Karpas-422 (cell line): ENCODE measurements around the gene HNRNPDL. TPM values are rescaled to one million over a fixed set of nuclear protein-coding genes. Genes with fewer than 3 reads are reported as not detected.
"Not testable (repeated sequence)": the region's sequence is repeated elsewhere in the genome, so short reads cannot be mapped to it uniquely, and the experiment has no call there.

ENCODE experiments used
- DNase-seq: peaks from one replicate; pipeline ENCODE4 v3.0.0-alpha.2; 2015
- H2AFZ ChIP-seq: fragments of 200-600 bp; sonication (generic); 2 replicates; pipeline ENCODE4 v1.6.1; 2014; ENCODE audit warnings: antibody characterized with exemption, low read length, mixed read lengths
- H3K27ac ChIP-seq: fragments of 200-600 bp; sonication (generic); 2 replicates; pipeline ENCODE4 v1.5.1; 2014; ENCODE audit warnings: mild to moderate bottlenecking, low read length, moderate library complexity
- H3K27me3 ChIP-seq: fragments of 200-600 bp; sonication (generic); 2 replicates; pipeline ENCODE4 v1.6.1; 2014; ENCODE audit warnings: low read length, mixed read lengths
- H3K36me3 ChIP-seq: fragments of 200-600 bp; sonication (generic); 2 replicates; pipeline ENCODE4 v1.6.1; 2014; ENCODE audit warnings: low read length, mixed read lengths; ENCODE audit not compliant: insufficient read depth
- H3K4me1 ChIP-seq: fragments of 200-600 bp; sonication (generic); 2 replicates; pipeline ENCODE4 v1.6.1; 2014; ENCODE audit warnings: mild to moderate bottlenecking, low read length, mixed read lengths
- H3K4me2 ChIP-seq: fragments of 200-600 bp; sonication (generic); 2 replicates; pipeline ENCODE4 v1.6.1; 2014; ENCODE audit warnings: low read length, low read depth, mild to moderate bottlenecking; ENCODE audit not compliant: poor library complexity, severe bottlenecking
- H3K4me3 ChIP-seq: fragments of 200-600 bp; sonication (generic); 2 replicates; pipeline ENCODE4 v1.5.1; 2014; ENCODE audit warnings: mild to moderate bottlenecking, antibody characterized with exemption, low read length, mixed read lengths
- H3K79me2 ChIP-seq: fragments of 200-600 bp; sonication (generic); 2 replicates; pipeline ENCODE4 v1.6.1; 2014; ENCODE audit warnings: mild to moderate bottlenecking, low read length, mixed read lengths
- H3K9ac ChIP-seq: fragments of 200-600 bp; sonication (generic); 2 replicates; pipeline ENCODE4 v1.6.0; 2014; ENCODE audit warnings: low read length
- H3K9me2 ChIP-seq: fragments of 200-600 bp; sonication (generic), shearing (Covaris generic); replicated peaks from 2 replicates; pipeline ENCODE4 v1.6.0; 2014; ENCODE audit warnings: mild to moderate bottlenecking, low read length, moderate library complexity; ENCODE audit not compliant: insufficient read depth
- H3K9me3 ChIP-seq: fragments of 300-700, 200-600 bp; sonication (generic); 2 replicates; pipeline ENCODE4 v1.6.1; 2014; ENCODE audit warnings: low read length, mixed read lengths
- H4K20me1 ChIP-seq: fragments of 200-600 bp; sonication (generic); 2 replicates; pipeline ENCODE4 v1.6.1; 2014; ENCODE audit warnings: mild to moderate bottlenecking, antibody characterized with exemption, low read length, low read depth; ENCODE audit not compliant: insufficient read depth
- total RNA-seq: library from RNA; depleted of rRNA; stranded (reverse); fragments of >200 nt; shearing (Covaris generic); gene quantifications from 2 replicates; pipeline ENCODE4 v1.2.3, GENCODE V29; 2014; ENCODE audit warnings: low replicate concordance

Gene HNRNPDL
- total RNA-seq, 1 experiment from 2014 or later, result 68.5 TPM

- peaks cover 15% of the 10 kb centered on the region for H4K20me1 ChIP-seq
- H3K27ac ChIP-seq, result no peak overlapping the region
- H3K4me1 ChIP-seq, result no peaks in the 10 kb centered on the region
- H3K27me3 ChIP-seq, result no peaks in the 10 kb centered on the region
- H3K9ac ChIP-seq, result no peak overlapping the region
- DNase-seq, result peak; percentile 48
- H3K36me3 ChIP-seq, result peaks cover 28% of the 10 kb centered on the region
- H3K4me2 ChIP-seq, result no peak overlapping the region
- H3K9me3 ChIP-seq, result no peaks in the 10 kb centered on the region
- no peak overlapping the region for H2AFZ ChIP-seq
- H3K9me2 ChIP-seq, result no peaks in the 10 kb centered on the region
- H3K4me3 ChIP-seq, result no peak overlapping the region
- H3K79me2 ChIP-seq, result no peaks in the 10 kb centered on the region
Observed at GRCh38 chr4:82421796-82422560, 8.3 kb downstream of the HNRNPDL start.

- no peaks in the 10 kb centered on the region for H3K9me2 ChIP-seq
- no peak overlapping the region for H3K4me2 ChIP-seq
- no peak overlapping the region for H2AFZ ChIP-seq
- no peak overlapping the region for H3K27ac ChIP-seq
- H4K20me1 ChIP-seq, result no peaks in the 10 kb centered on the region
- H3K9me3 ChIP-seq, result no peaks in the 10 kb centered on the region
- H3K36me3 ChIP-seq, result peaks cover 3% of the 10 kb centered on the region; the same call in 1 of the 2 replicates
- no peak overlapping the region for H3K9ac ChIP-seq
- no peaks in the 10 kb centered on the region for H3K79me2 ChIP-seq
- H3K27me3 ChIP-seq, result no peaks in the 10 kb centered on the region
- no peak overlapping the region for H3K4me3 ChIP-seq
- no peaks in the 10 kb centered on the region for H3K4me1 ChIP-seq
- DNase-seq, result no peak
Observed at GRCh38 chr4:82419451-82419850, 10.8 kb downstream of the HNRNPDL start.

- no peak for DNase-seq
- Histone ChIP-seq H4K20me1 (no peaks in the 10 kb centered on the region), H3K4me2 (no peak overlapping the region), H2AFZ (no peak overlapping the region), H3K9me2 (no peaks in the 10 kb centered on the region), H3K27me3 (no peaks in the 10 kb centered on the region), H3K27ac (no peak overlapping the region), H3K36me3 (no peaks in the 10 kb centered on the region), H3K9me3 (no peaks in the 10 kb centered on the region), H3K4me3 (no peak overlapping the region), H3K9ac (no peak overlapping the region), H3K79me2 (no peaks in the 10 kb centered on the region), H3K4me1 (no peaks in the 10 kb centered on the region)
Observed at GRCh38 chr4:82415922-82416365, 14.3 kb downstream of the HNRNPDL start.

- not testable (repeated sequence) for H3K79me2 ChIP-seq, H4K20me1 ChIP-seq, H3K9me3 ChIP-seq, H3K4me3 ChIP-seq, H3K9me2 ChIP-seq, DNase-seq, H3K4me2 ChIP-seq, H3K4me1 ChIP-seq, H2AFZ ChIP-seq, H3K27me3 ChIP-seq, H3K9ac ChIP-seq, H3K27ac ChIP-seq, H3K36me3 ChIP-seq
Observed at GRCh38 chr4:82415061-82415460, 15.2 kb downstream of the HNRNPDL start.

GRCh38 chr4:82403725-82404124, 26.5 kb downstream of the HNRNPDL start:
- DNase-seq, result no peak
- Histone ChIP-seq H3K79me2 (no peaks in the 10 kb centered on the region), H3K9me2 (no peaks in the 10 kb centered on the region)

GRCh38 chr4:82402196-82402775, 28.0 kb downstream of the HNRNPDL start:
- Histone ChIP-seq H2AFZ (no peak overlapping the region), H4K20me1 (no peaks in the 10 kb centered on the region), H3K4me2 (no peak overlapping the region)

More at GRCh38 chr4:82403725-82404124, 26.5 kb downstream of the HNRNPDL start:
- Histone ChIP-seq H3K27me3 (no peaks in the 10 kb centered on the region), H3K4me1 (no peaks in the 10 kb centered on the region), H3K9ac (no peak overlapping the region), H3K4me2 (no peak overlapping the region), H3K9me3 (no peaks in the 10 kb centered on the region), H3K4me3 (no peak overlapping the region), H3K27ac (no peak overlapping the region), H2AFZ (no peak overlapping the region), H3K36me3 (no peaks in the 10 kb centered on the region), H4K20me1 (no peaks in the 10 kb centered on the region)

GRCh38 chr4:82401600-82401999, 28.7 kb downstream of the HNRNPDL start:
- H3K4me3 ChIP-seq, result no peak overlapping the region
- H3K27ac ChIP-seq, result no peak overlapping the region
- no peaks in the 10 kb centered on the region for H3K9me3 ChIP-seq
- no peaks in the 10 kb centered on the region for H4K20me1 ChIP-seq
- H3K9ac ChIP-seq, result no peak overlapping the region
- no peak for DNase-seq
- no peak overlapping the region for H2AFZ ChIP-seq
- H3K36me3 ChIP-seq, result no peaks in the 10 kb centered on the region
- no peaks in the 10 kb centered on the region for H3K9me2 ChIP-seq
- no peaks in the 10 kb centered on the region for H3K79me2 ChIP-seq
- no peaks in the 10 kb centered on the region for H3K27me3 ChIP-seq
- H3K4me1 ChIP-seq, result no peaks in the 10 kb centered on the region
- H3K4me2 ChIP-seq, result no peak overlapping the region

More at GRCh38 chr4:82402196-82402775, 28.0 kb downstream of the HNRNPDL start:
- no peaks in the 10 kb centered on the region for H3K9me2 ChIP-seq
- no peaks in the 10 kb centered on the region for H3K79me2 ChIP-seq
- no peak for DNase-seq
- no peaks in the 10 kb centered on the region for H3K9me3 ChIP-seq
- H3K36me3 ChIP-seq, result no peaks in the 10 kb centered on the region
- no peak overlapping the region for H3K4me3 ChIP-seq
- H3K4me1 ChIP-seq, result no peaks in the 10 kb centered on the region
- no peak overlapping the region for H3K9ac ChIP-seq
- no peak overlapping the region for H3K27ac ChIP-seq
- H3K27me3 ChIP-seq, result no peaks in the 10 kb centered on the region

GRCh38 chr4:82398263-82398662, 32.0 kb downstream of the HNRNPDL start:
- no peak overlapping the region for H2AFZ ChIP-seq
- DNase-seq, result no peak

More at GRCh38 chr4:82398263-82398662, 32.0 kb downstream of the HNRNPDL start:
- Histone ChIP-seq H3K36me3 (no peaks in the 10 kb centered on the region), H3K9ac (no peak overlapping the region), H3K79me2 (no peaks in the 10 kb centered on the region), H3K27me3 (no peaks in the 10 kb centered on the region), H3K9me3 (no peaks in the 10 kb centered on the region), H3K4me3 (no peak overlapping the region), H3K27ac (no peak overlapping the region), H3K4me1 (no peaks in the 10 kb centered on the region), H3K4me2 (no peak overlapping the region), H3K9me2 (no peaks in the 10 kb centered on the region), H4K20me1 (no peaks in the 10 kb centered on the region)
